ENCODE measurements around the gene DPYD. TPM values are rescaled to one million over a fixed set of nuclear protein-coding genes. Genes with fewer than 3 reads are reported as not detected.

The DPYD gene
- total and polyA plus RNA-seq, 7 donors, result 2.5 to 7.3 (median 5.1) TPM

GRCh38 chr1:97529600-97529999, 391.2 kb downstream of the DPYD start:
- H3K36me3 ChIP-seq (ENCODE audit: insufficient read depth in 1 of 2, low read depth in 1 of 2), result no peaks in the 10 kb centered on the region
- DNase-seq, result no peak
- no peak overlapping the region for H3K27ac ChIP-seq
- H3K27me3 ChIP-seq (ENCODE audit: insufficient read depth in 3 of 3, low read length in 2 of 3), result no peaks in the 10 kb centered on the region
- ATAC-seq, result no peak
- H3K4me1 ChIP-seq, result no peaks in the 10 kb centered on the region
- 78 to 88% (median 84%) methylated on average over 1 of the region's 1 CpG for WGBS, 3 donors
- intact Hi-C loops (cut with DNase I), result loop anchor here in 1 of 2 donors (10.0 kb wide), 1 partner anchor 395 kb away; no protein-coding TSS in a partner anchor
- H3K4me3 ChIP-seq, result no peak overlapping the region
- no peaks in the 10 kb centered on the region for H3K9me3 ChIP-seq
- no peak for TF ChIP-seq CTCF (IDR thresholded peaks at IDR 0.05)

- Histone ChIP-seq H3K27ac (no peak overlapping the region), H3K36me3 (ENCODE audit: insufficient read depth in 1 of 2, low read depth in 1 of 2) (no peaks in the 10 kb centered on the region), H3K4me1 (no peaks in the 10 kb centered on the region), H3K4me3 (no peak overlapping the region), H3K9me3 (peaks cover 8% of the 10 kb centered on the region), H3K27me3 (ENCODE audit: insufficient read depth in 3 of 3, low read length in 2 of 3) (no peaks in the 10 kb centered on the region)
- intact Hi-C loops (cut with DNase I), result loop anchor here in 1 of 2 donors (10.0 kb wide), 1 partner anchor 389 kb away; no protein-coding TSS in a partner anchor
- TF ChIP-seq CTCF (IDR thresholded peaks at IDR 0.05), result no peak
- no peak for DNase-seq
- WGBS, 3 donors, result 48 to 62% (median 54%) methylated on average over 4 of the region's 4 CpGs
- ATAC-seq, result no peak
Measured at GRCh38 chr1:97524211-97524610, 396.6 kb downstream of the DPYD start.

GRCh38 chr1:97516588-97516987, 404.2 kb downstream of the DPYD start:
- ATAC-seq (no peak), DNase-seq (no peak)
- Histone ChIP-seq H3K4me3 (no peak overlapping the region), H3K9me3 (peaks cover under 1% of the 10 kb centered on the region), H3K4me1 (no peaks in the 10 kb centered on the region), H3K27ac (no peak overlapping the region), H3K36me3 (ENCODE audit: insufficient read depth in 1 of 2, low read depth in 1 of 2) (no peaks in the 10 kb centered on the region), H3K27me3 (ENCODE audit: insufficient read depth in 3 of 3, low read length in 2 of 3) (no peaks in the 10 kb centered on the region)
- WGBS, 3 donors, result 91 to 95% (median 91%) methylated on average over 2 of the region's 2 CpGs
- intact Hi-C loops (cut with DNase I), result no loop called here
- TF ChIP-seq CTCF (IDR thresholded peaks at IDR 0.05), result no peak

GRCh38 chr1:97508653-97509218, 412.1 kb downstream of the DPYD start:
- ATAC-seq (no peak), DNase-seq (no peak)
- Histone ChIP-seq H3K9me3 (no peaks in the 10 kb centered on the region), H3K36me3 (ENCODE audit: insufficient read depth in 1 of 2, low read depth in 1 of 2) (no peaks in the 10 kb centered on the region), H3K27me3 (ENCODE audit: insufficient read depth in 3 of 3, low read length in 2 of 3) (no peaks in the 10 kb centered on the region), H3K4me1 (no peaks in the 10 kb centered on the region), H3K27ac (no peak overlapping the region), H3K4me3 (no peak overlapping the region)
- intact Hi-C loops (cut with DNase I), result no loop called here
- TF ChIP-seq CTCF (IDR thresholded peaks at IDR 0.05), result no peak
- 80 to 91% (median 88%) methylated on average over 7 of the region's 7 CpGs for WGBS, 3 donors

- WGBS, 3 donors, result 46 to 70% (median 57%) methylated on average over 1 of the region's 1 CpG
- Histone ChIP-seq H3K4me1 (no peaks in the 10 kb centered on the region), H3K27ac (no peak overlapping the region), H3K27me3 (ENCODE audit: insufficient read depth in 3 of 3, low read length in 2 of 3) (no peaks in the 10 kb centered on the region), H3K36me3 (ENCODE audit: insufficient read depth in 1 of 2, low read depth in 1 of 2) (no peaks in the 10 kb centered on the region), H3K9me3 (no peaks in the 10 kb centered on the region), H3K4me3 (no peak overlapping the region)
- no peak for DNase-seq
- TF ChIP-seq CTCF (IDR thresholded peaks at IDR 0.05), result no peak
- intact Hi-C loops (cut with DNase I), result no loop called here
- peak in 2 of 4 donors; percentile 62 to 72 for ATAC-seq
Measured at GRCh38 chr1:97507863-97508262, 413.0 kb downstream of the DPYD start.

Measured in psoas muscle (tissue), 8 donors.